Upper lobe of left lung (tissue), 6 donors: ENCODE data around the gene CRISP1. TPM values are rescaled to one million over a fixed set of nuclear protein-coding genes. Genes with fewer than 3 reads are reported as not detected.
"Not testable (repeated sequence)": the region's sequence is repeated elsewhere in the genome, so short reads cannot be mapped to it uniquely, and the experiment has no call there.

Experiments
- ATAC-seq, 2 donors: fragments of 200-7000 bp; cut with Tn5 transposase; one replicate each; pipeline ENCODE4 v1.9.1; 2022; ENCODE audit warnings: mild to moderate bottlenecking in 2 of 2, moderate library complexity in 2 of 2; ENCODE audit not compliant: low FRiP score in 2 of 2
- DNase-seq, 2 donors: peaks; one replicate each; pipeline ENCODE4 v3.0.0-alpha.2; 2019 to 2020
- H3K27ac ChIP-seq, 4 donors: fragments of 200-600 bp; sonication (generic); one replicate each; pipeline ENCODE4 v1.5.1; 2016 to 2019
- H3K27me3 ChIP-seq, 4 donors: fragments of 200-600 bp; sonication (generic); one replicate each; pipeline ENCODE4 v1.5.1; 2017 to 2019
- H3K36me3 ChIP-seq, 4 donors: fragments of 200-600 bp; sonication (generic); one replicate each; pipeline ENCODE4 v1.5.1; 2016 to 2019
- H3K4me1 ChIP-seq, 4 donors: fragments of 200-600 bp; sonication (generic); one replicate each; pipeline ENCODE4 v1.5.1; 2018 to 2019
- H3K4me3 ChIP-seq, 4 donors: fragments of 200-600 bp; sonication (generic); one replicate each; pipeline ENCODE4 v1.5.1; 2017 to 2019; ENCODE audit warnings: mild to moderate bottlenecking in 2 of 4, moderate library complexity in 1 of 4
- H3K9me3 ChIP-seq, 4 donors: fragments of 200-600 bp; sonication (generic); one replicate each; pipeline ENCODE4 v1.5.1; 2018 to 2019
- EP300 ChIP-seq, 4 donors: sonication (generic); formaldehyde crosslinking; IDR thresholded peaks; one replicate each; pipeline ENCODE4 v1.5.1; 2017; ENCODE audit warnings: antibody characterized with exemption in 4 of 4, control low read depth in 2 of 4
- POLR2A ChIP-seq, 4 donors: fragments of 450-650 bp; IDR thresholded peaks; one replicate each; pipeline ENCODE4 v1.5.1; 2016 to 2017; ENCODE audit warnings: antibody characterized with exemption in 4 of 4, mild to moderate bottlenecking in 2 of 4
- POLR2AphosphoS5 ChIP-seq, 2 donors: sonication (generic); formaldehyde crosslinking; IDR thresholded peaks; one replicate each; pipeline ENCODE4 v1.5.1; 2017; ENCODE audit warnings: antibody characterized with exemption in 2 of 2
- WGBS, 2 donors: methylation state at CpG; one replicate each; pipeline ENCODE4 v1.1.5; 2017 to 2018; 5-methylcytosine and 5-hydroxymethylcytosine counted together
- total RNA-seq, 6 donors: library from RNA; depleted of rRNA in 4 of 6; stranded (reverse); fragments of >200 nt in 4 of 6; gene quantifications; one replicate each; pipeline versions ENCODE4 v1.1.0 to v1.2.1, GENCODE V29; 2016 to 2021
- TF ChIP-seq, protein P1 (sequence below), 6 experiments: fragments of 450-650 bp in 4 of 6; fragments of 200-600 bp in 2 of 6; sonication (generic) in 2 of 6; IDR thresholded peaks; one replicate each; pipeline ENCODE4 v1.5.1; 2016 to 2019; ENCODE audit warnings: antibody characterized with exemption in 6 of 6
- donor health status: DM: no; HTN: no; CAD: no; lungs with moderate emphysema.
- donor health status: DM: no; HTN: yes; CAD: no; lungs with severe emphysema.

The CRISP1 gene
- total RNA-seq, 6 donors from 2014 or later: not detected

DNA sequence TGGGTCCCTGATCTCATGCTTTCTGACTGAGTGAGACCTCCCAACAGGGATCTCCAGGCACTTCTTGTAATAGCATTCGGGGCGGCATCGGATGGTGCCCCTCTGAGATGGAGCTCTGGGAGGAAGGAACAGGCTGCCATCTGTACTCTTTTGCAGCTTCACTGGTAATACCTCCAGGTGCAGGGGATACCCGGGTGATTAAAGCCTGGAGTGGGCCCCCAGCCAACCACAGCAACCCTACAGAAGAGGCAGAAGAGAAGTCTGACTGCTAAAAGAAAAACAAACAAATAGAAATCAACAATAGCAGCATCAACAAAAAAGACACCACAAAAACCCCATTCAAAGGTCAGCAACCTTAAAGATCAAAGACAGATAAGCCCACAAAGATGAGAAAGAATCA lies 60.2 kb downstream of the CRISP1 start:
- H3K27ac ChIP-seq: no peak overlapping the region
- DNase-seq (no peak), ATAC-seq (no peak)

DNA sequence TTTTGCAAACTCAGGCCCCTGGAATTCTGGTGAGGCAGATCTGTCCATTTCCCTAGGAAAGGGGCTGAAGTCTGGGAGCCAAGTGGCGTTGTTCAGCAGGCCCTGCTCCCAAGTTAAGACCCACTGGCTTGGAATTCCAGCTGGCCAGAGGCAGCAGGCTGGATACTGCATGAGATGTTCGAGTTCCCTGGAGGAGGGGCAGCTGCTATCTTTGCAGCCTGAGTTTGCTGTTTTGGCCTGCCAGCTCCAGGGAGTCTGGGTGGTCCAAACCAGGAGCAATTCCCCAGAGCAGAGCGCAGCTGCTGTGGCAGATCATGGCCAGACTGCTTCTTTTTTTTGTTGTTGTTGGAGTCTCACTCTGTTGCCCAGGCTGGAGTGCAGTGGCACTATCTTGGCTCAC lies 61.1 kb downstream of the CRISP1 start:
- TF ChIP-seq, protein P1, sequence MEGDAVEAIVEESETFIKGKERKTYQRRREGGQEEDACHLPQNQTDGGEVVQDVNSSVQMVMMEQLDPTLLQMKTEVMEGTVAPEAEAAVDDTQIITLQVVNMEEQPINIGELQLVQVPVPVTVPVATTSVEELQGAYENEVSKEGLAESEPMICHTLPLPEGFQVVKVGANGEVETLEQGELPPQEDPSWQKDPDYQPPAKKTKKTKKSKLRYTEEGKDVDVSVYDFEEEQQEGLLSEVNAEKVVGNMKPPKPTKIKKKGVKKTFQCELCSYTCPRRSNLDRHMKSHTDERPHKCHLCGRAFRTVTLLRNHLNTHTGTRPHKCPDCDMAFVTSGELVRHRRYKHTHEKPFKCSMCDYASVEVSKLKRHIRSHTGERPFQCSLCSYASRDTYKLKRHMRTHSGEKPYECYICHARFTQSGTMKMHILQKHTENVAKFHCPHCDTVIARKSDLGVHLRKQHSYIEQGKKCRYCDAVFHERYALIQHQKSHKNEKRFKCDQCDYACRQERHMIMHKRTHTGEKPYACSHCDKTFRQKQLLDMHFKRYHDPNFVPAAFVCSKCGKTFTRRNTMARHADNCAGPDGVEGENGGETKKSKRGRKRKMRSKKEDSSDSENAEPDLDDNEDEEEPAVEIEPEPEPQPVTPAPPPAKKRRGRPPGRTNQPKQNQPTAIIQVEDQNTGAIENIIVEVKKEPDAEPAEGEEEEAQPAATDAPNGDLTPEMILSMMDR (IDR thresholded peaks at IDR 0.05): no peak
- TF ChIP-seq POLR2AphosphoS5 (IDR thresholded peaks at IDR 0.05): no peak
- TF ChIP-seq POLR2A (IDR thresholded peaks at IDR 0.05): no peak
- no peak for TF ChIP-seq EP300 (IDR thresholded peaks at IDR 0.05)
- H3K27me3 ChIP-seq: no peaks in the 10 kb centered on the region
- H3K4me3 ChIP-seq: no peak overlapping the region
- DNase-seq: no peak
- ATAC-seq: no peak
- WGBS, 2 donors: 78 to 86% methylated on average over 1 to 3 of the region's 3 CpGs
- H3K36me3 ChIP-seq: no peaks in the 10 kb centered on the region
- H3K4me1 ChIP-seq: no peaks in the 10 kb centered on the region
- no peak overlapping the region for H3K27ac ChIP-seq
- H3K9me3 ChIP-seq: no peaks in the 10 kb centered on the region

More for the DNA sequence above, 60.2 kb downstream of the CRISP1 start:
- Histone ChIP-seq H3K4me1 (no peaks in the 10 kb centered on the region), H3K4me3 (no peak overlapping the region), H3K36me3 (no peaks in the 10 kb centered on the region), H3K9me3 (no peaks in the 10 kb centered on the region), H3K27me3 (no peaks in the 10 kb centered on the region)
- WGBS, 2 donors: 82 to 93% methylated on average over 4 of the region's 4 CpGs
- no peak for TF ChIP-seq EP300 (IDR thresholded peaks at IDR 0.05)
- TF ChIP-seq, protein P1 (IDR thresholded peaks at IDR 0.05): no peak
- no peak for TF ChIP-seq POLR2A (IDR thresholded peaks at IDR 0.05)

DNA sequence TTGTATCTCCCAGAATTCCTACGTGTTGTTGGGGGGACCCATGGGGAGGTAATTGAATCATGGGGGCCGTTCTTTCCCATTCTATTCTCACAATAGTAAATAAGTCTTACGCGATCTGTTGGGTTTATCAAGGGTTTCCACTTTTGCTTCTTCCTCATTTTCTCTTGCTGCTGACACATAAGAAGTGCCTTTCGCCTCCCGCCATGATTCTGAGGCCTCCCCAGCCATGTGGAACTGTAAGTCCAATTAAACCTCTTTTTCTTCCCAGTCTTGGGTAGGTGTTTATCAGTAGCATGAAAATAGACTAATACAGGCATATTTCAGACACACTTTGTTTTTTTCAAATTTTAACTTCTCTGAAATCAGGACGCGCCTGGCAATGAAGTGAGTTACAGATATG lies 64.8 kb downstream of the CRISP1 start:
- Histone ChIP-seq H3K27me3 (no peaks in the 10 kb centered on the region), H3K4me3 (no peak overlapping the region), H3K36me3 (no peaks in the 10 kb centered on the region), H3K27ac (no peak overlapping the region), H3K9me3 (no peaks in the 10 kb centered on the region), H3K4me1 (no peaks in the 10 kb centered on the region)
- DNase-seq: no peak
- WGBS, 2 donors: 93 to 95% methylated on average over 8 of the region's 8 CpGs
- TF ChIP-seq POLR2A (IDR thresholded peaks at IDR 0.05): no peak
- no peak for TF ChIP-seq EP300 (IDR thresholded peaks at IDR 0.05)
- TF ChIP-seq POLR2AphosphoS5 (IDR thresholded peaks at IDR 0.05): no peak
- no peak for ATAC-seq

DNA sequence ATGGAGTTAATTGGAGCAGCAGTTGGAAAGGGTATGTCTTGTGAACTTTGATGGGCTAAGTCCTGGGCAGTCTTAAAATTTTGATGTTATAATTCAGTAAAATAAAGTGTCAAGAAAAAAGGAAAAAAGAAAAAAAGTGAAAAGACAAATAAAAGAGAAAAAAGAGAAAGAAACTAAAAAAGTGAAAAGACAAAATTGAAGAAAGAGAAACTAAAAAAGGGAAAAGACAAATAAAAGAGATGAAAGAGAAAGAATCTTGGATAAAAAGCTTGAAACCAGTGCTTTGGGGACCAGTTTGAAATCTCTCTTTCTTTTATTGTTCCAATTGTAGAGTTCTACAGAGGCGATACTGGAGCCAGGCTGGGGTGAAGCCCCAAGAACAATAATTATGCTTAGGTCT lies 67.2 kb downstream of the CRISP1 start:
- no peaks in the 10 kb centered on the region for H3K27me3 ChIP-seq
- H3K36me3 ChIP-seq: no peaks in the 10 kb centered on the region
- H3K4me3 ChIP-seq: no peak overlapping the region
- 91 to 100% methylated on average over 1 of the region's 1 CpG for WGBS, 2 donors
- no peaks in the 10 kb centered on the region for H3K9me3 ChIP-seq
- no peak for ATAC-seq
- DNase-seq: no peak
- no peak for TF ChIP-seq POLR2A (IDR thresholded peaks at IDR 0.05)
- TF ChIP-seq, protein P1 (IDR thresholded peaks at IDR 0.05): no peak
- no peak overlapping the region for H3K27ac ChIP-seq
- no peaks in the 10 kb centered on the region for H3K4me1 ChIP-seq

DNA sequence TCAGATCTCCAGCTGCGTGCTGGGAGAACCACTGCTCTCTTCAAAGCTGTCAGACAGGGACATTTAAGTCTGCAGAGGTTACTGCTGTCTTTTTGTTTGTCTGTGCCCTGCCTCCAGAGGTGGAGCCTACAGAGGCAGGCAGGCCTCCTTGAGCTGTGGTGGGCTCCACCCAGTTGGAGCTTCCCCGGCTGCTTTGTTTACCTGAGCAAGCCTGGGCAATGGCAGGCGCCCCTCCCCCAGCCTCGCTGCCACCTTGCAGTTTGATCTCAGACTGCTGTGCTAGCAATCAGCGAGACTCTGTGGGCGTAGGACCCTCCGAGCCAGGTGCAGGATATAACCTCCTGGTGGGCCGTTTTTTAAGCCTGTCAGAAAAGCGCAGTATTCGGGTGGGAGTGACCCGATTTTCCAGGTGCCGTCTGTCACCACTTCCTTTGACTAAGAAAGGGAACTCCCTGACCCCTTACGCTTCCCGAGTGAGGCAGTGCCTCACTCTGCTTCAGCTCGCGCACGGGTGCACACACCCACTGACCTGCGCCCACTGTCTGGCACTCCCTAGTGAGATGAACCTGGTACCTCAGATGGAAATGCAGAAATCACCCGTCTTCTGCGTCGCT lies 69.4 kb downstream of the CRISP1 start:
- ATAC-seq, H3K4me3 ChIP-seq, H3K27ac ChIP-seq, H3K9me3 ChIP-seq, H3K36me3 ChIP-seq, H3K4me1 ChIP-seq, H3K27me3 ChIP-seq: not testable (repeated sequence)
- peak in 1 of 2 donors; percentile 17 for DNase-seq
- WGBS, 2 donors: 91 to 95% methylated on average over 14 to 20 of the region's 21 CpGs

DNA sequence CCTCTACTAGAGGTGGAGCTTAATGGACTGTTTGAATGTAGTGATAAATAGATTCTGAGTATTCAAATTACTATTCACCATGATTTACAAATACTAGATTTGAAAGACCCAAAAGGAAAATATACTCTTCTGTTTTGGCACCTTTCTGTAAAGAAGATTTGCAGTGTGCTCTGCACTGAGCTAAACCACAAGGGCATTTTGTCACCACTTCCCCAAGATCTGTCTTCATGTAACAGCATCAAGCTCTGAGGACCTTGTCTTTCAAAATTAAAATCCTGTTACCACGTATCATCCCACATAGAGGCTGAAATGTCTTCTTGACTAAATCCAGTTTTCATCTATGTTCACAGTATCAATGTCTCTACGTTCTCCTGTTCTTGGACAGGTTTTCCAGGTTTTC lies 76.0 kb downstream of the CRISP1 start:
- no peaks in the 10 kb centered on the region for H3K36me3 ChIP-seq
- no peaks in the 10 kb centered on the region for H3K27me3 ChIP-seq
- DNase-seq (no peak), ATAC-seq (no peak)
- no peak overlapping the region for H3K27ac ChIP-seq
- no peaks in the 10 kb centered on the region for H3K4me1 ChIP-seq
- H3K4me3 ChIP-seq: no peak overlapping the region
- no peaks in the 10 kb centered on the region for H3K9me3 ChIP-seq
- no peak for TF ChIP-seq EP300 (IDR thresholded peaks at IDR 0.05)
- no peak for TF ChIP-seq POLR2AphosphoS5 (IDR thresholded peaks at IDR 0.05)
- TF ChIP-seq, protein P1 (IDR thresholded peaks at IDR 0.05): no peak
- no peak for TF ChIP-seq POLR2A (IDR thresholded peaks at IDR 0.05)
- 61 to 66% methylated on average over 2 of the region's 2 CpGs for WGBS, 2 donors
